WERI-Rb-1 (cell line): ENCODE data around the gene GCA.

Experiments used
- DNase-seq: peaks from one replicate; pipeline ENCODE4 v3.0.0-alpha.2; 2020
- H3K27ac ChIP-seq: fragments of 250-450 bp; sonication (Bioruptor Pico); 2 replicates; pipeline ENCODE4 v1.5.1; 2020; ENCODE audit warnings: mild to moderate bottlenecking, moderate library complexity
- H3K27me3 ChIP-seq: fragments of 250-450 bp; sonication (Bioruptor Pico); 2 replicates; pipeline ENCODE4 v1.5.1; 2021; ENCODE audit warnings: mild to moderate bottlenecking, low read depth, moderate library complexity; ENCODE audit not compliant: insufficient read depth, severe bottlenecking
- H3K36me3 ChIP-seq: fragments of 250-450 bp; sonication (Bioruptor Pico); 2 replicates; pipeline ENCODE4 v1.5.1; 2020; ENCODE audit warnings: mild to moderate bottlenecking, moderate library complexity
- H3K4me3 ChIP-seq: 2 replicates; pipeline ENCODE4 v1.5.1; 2011; ENCODE audit warnings: low read depth, mild to moderate bottlenecking, control low read depth, low read length
- H3K9me3 ChIP-seq: fragments of 250-450 bp; sonication (Bioruptor Pico); 2 replicates; pipeline ENCODE4 v1.5.1; 2021; ENCODE audit warnings: mild to moderate bottlenecking, moderate library complexity; ENCODE audit not compliant: severe bottlenecking
- TF ChIP-seq, protein P1 (sequence below): IDR thresholded peaks from 2 replicates; pipeline ENCODE4 v1.5.1; 2011; ENCODE audit warnings: low read depth, mild to moderate bottlenecking, control low read depth, inconsistent platforms, low read length

The GCA gene

DNA sequence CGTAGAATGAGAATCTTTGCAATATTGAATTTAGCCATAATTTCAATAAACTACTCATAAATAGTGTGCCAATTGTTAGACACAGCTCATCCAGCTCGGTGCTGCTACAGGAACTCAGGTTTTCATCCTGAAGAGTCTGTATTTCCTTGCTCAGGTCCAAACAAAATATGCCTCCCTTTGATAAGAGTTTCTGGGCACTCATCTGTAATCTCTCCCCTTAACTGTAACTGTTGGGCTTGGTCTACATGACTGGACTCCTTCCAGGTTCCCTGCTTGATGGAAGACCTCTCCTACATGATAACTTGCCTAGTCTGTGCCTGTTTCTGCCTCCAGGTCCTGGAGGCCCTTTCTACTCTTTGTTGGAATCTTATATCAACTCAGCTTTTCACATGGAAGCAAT, 57.9 kb downstream of the GCA start:
- no peak overlapping the region for H3K4me3 ChIP-seq
- no peaks in the 10 kb centered on the region for H3K36me3 ChIP-seq
- TF ChIP-seq, protein P1, sequence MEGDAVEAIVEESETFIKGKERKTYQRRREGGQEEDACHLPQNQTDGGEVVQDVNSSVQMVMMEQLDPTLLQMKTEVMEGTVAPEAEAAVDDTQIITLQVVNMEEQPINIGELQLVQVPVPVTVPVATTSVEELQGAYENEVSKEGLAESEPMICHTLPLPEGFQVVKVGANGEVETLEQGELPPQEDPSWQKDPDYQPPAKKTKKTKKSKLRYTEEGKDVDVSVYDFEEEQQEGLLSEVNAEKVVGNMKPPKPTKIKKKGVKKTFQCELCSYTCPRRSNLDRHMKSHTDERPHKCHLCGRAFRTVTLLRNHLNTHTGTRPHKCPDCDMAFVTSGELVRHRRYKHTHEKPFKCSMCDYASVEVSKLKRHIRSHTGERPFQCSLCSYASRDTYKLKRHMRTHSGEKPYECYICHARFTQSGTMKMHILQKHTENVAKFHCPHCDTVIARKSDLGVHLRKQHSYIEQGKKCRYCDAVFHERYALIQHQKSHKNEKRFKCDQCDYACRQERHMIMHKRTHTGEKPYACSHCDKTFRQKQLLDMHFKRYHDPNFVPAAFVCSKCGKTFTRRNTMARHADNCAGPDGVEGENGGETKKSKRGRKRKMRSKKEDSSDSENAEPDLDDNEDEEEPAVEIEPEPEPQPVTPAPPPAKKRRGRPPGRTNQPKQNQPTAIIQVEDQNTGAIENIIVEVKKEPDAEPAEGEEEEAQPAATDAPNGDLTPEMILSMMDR = no peak
- DNase-seq = no peak
- no peaks in the 10 kb centered on the region for H3K9me3 ChIP-seq
- H3K27me3 ChIP-seq = no peaks in the 10 kb centered on the region
- H3K27ac ChIP-seq = no peak overlapping the region

DNA sequence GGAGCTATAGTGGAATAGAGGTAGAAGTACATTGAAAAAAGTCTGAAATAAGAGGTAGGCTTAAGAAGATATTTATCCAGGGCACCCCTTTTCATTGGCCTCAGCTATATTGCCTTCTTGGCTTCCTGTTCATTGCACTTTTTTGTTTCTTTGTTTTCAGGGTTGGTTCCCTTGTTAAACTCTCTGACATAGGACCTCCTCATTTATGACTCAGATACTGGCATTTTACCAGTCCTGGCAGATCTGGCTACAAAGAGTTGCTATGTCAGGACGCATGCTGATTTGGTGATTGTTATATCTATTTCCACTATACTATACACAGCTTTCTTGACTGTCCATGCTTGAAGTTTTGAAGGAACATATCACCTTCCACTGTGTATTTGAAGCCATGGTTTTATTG, 60.0 kb downstream of the GCA start:
- TF ChIP-seq, protein P1 = no peak
- Histone ChIP-seq H3K27ac (no peak overlapping the region), H3K27me3 (no peaks in the 10 kb centered on the region), H3K4me3 (no peak overlapping the region), H3K36me3 (no peaks in the 10 kb centered on the region), H3K9me3 (no peaks in the 10 kb centered on the region)
- DNase-seq = no peak
